ENCODE measurements around the gene TNS3.

The TNS3 gene

GRCh38 chr7:47538846-47539311, 43.0 kb downstream of the TNS3 start:
- H3K9me3 Mint-ChIP-seq: no peaks in the 10 kb centered on the region

DNA sequence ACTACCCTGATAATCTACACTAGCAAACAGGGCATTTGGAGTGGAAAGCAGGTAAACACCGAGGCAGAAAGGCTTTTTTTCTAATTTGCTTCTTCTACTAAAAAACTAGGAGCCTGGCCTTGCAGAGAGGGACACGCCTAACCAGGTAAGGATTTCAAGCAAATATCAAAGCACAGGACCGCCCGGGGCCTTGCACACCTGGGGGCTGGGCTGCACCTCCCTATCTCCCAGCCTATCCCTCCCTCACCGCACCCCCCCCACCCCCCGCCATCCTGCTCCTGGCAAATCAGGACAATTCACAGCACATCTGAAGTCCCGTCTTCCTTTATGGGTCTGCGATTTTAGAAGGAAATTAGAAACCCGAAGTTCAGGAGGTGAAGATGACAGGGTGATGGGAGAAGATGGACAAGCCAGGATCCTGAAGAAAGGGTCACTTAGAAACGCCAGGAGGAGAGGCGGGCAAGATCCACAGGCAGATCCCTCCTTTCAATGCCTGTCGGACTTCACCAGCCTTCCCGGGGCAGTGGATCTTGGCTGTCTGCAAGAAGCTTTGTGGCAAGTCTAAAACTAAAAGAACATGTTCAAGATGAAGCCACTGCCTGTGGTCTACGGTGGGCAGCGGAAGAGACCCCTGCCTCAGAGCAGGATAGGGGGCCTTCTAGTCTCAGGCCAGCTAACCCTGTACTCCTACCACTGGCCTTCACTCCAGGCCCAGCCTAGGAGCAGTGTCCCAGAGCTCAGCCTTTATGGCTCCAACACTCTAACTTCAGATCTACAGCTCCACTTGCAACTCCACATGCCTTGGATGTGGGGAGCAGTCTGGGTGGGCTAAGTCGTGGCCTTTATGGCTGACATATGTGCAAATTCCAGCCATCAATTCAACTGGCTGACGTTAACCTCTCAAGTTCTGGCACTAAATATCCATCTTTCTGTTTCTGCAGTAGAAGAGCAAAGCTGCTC, 43.9 kb downstream of the TNS3 start:
- peaks cover 74% of the 10 kb centered on the region for H3K4me1 Mint-ChIP-seq
- peaks cover 6% of the 10 kb centered on the region for H3K27me3 Mint-ChIP-seq (ENCODE audit: low read depth, poor library complexity)
- no peak for TF ChIP-seq CTCF (IDR thresholded peaks at IDR 0.05)
- no peaks in the 10 kb centered on the region for H3K9me3 Mint-ChIP-seq
- H3K36me3 Mint-ChIP-seq (ENCODE audit: low read depth): no peaks in the 10 kb centered on the region
- H3K27ac Mint-ChIP-seq: peak overlapping the region; percentile 53
- peak overlapping the region; percentile 77 for H3K4me3 Mint-ChIP-seq
- DNase-seq: peak; percentile 25

More at GRCh38 chr7:47538846-47539311, 43.0 kb downstream of the TNS3 start:
- TF ChIP-seq CTCF (IDR thresholded peaks at IDR 0.05): no peak
- no peak for DNase-seq
- H3K27ac Mint-ChIP-seq: peak overlapping the region; percentile 8
- H3K36me3 Mint-ChIP-seq (ENCODE audit: low read depth): no peaks in the 10 kb centered on the region
- peaks cover 6% of the 10 kb centered on the region for H3K27me3 Mint-ChIP-seq (ENCODE audit: low read depth, poor library complexity)
- peak overlapping the region; percentile 68 for H3K4me3 Mint-ChIP-seq
- peaks cover 75% of the 10 kb centered on the region for H3K4me1 Mint-ChIP-seq

DNA sequence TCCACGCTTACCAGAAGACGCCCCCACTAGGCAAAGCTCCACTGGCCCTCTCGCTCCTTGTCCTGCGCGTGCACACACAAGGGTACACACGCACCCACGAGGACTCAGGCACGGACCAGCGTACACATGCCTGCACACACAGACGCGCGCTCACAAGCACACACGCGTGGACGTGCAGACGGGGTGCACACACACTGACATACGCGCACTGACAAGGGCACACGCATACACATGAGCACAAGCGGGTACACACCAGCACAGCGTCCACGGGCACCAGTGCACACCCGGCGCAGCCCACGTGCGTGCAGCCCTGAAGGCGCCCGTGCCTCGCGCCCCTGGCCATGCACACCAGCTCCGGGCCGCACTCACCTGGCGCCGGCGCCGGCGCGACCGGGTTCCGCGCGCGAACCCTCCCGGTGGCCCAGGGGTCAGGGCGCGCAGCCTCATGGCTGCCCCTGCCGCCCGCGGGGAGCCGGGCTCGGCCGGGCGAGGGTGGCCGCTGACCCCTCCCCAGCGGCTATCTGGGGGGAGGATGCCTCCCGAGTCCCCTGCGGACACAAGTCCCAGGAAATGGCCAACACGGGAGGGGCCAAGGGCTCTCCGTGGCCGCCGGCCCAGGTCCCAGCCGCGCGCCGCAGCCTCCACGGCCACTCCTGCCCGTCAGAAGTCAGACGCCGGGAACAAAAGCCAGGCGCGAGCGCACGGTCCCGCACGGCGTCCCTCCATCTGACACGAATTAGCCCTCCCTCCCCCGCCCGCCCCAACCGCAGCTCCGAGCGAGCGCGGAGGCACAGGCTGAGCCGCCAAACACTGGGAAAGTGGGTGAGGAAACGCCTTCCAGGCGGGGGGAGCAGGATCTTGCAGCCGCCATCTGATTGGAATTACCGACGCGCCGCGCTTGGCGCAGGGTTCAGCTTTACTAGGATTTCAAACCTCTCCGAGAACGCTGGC, 45.0 kb downstream of the TNS3 start:
- peak; percentile 60 for DNase-seq
- TF ChIP-seq CTCF (IDR thresholded peaks at IDR 0.05): no peak
- peaks cover 6% of the 10 kb centered on the region for H3K27me3 Mint-ChIP-seq (ENCODE audit: low read depth, poor library complexity)
- H3K4me3 Mint-ChIP-seq: peak overlapping the region; percentile 88
- no peak overlapping the region for H3K27ac Mint-ChIP-seq
- H3K36me3 Mint-ChIP-seq (ENCODE audit: low read depth): peaks cover 7% of the 10 kb centered on the region
- H3K4me1 Mint-ChIP-seq: peaks cover 74% of the 10 kb centered on the region
- H3K9me3 Mint-ChIP-seq: peaks cover 5% of the 10 kb centered on the region

DNA sequence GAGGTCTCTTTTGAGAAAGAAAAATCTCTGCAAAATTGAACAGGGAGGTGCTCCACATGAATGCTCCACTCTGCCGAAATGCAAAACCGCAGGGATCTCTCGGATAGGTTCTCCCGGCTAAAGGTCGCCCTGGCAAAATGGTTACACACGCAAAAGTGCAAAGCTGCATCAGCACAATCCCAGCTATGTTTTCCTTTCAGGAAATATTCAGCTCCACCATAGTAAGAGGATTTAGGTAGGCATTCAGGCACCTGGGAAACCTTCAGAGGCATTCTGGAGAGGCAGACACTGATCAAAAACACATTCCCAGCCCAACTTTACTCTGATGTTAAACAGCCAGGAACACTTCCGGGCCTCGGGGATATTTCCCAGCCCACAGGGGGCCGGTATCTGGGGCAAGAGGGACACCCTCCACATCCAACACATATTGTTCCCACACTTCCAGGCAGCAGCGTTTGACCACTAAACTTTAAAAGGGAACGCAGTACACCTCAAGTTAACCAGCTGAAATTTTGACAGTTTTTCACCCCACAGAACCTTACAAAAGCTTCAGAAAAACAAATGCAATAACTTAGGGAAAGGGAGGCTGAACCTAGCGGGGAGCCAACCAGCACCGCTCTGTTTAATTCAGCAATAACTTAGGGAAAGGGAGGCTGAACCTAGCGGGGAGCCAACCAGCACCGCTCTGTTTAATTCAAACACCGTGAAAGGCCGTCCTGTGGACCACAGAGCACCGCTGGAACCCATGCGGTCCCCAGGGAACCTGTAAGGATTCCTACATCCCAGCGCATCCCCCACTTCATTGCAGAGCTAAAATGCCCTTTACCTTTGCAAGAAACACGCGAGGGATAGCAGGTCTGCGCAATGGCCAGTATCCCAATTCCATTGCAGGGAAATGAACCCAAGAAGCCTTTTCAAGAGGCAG, 45.9 kb downstream of the TNS3 start:
- TF ChIP-seq CTCF (IDR thresholded peaks at IDR 0.05): no peak
- H3K4me1 Mint-ChIP-seq: peaks cover 64% of the 10 kb centered on the region
- H3K27ac Mint-ChIP-seq: peak overlapping the region; percentile 29
- H3K4me3 Mint-ChIP-seq: peak overlapping the region; percentile 88
- H3K36me3 Mint-ChIP-seq (ENCODE audit: low read depth): peaks cover 12% of the 10 kb centered on the region
- DNase-seq: peak; percentile 19
- H3K9me3 Mint-ChIP-seq: peaks cover 10% of the 10 kb centered on the region
- H3K27me3 Mint-ChIP-seq (ENCODE audit: low read depth, poor library complexity): peaks cover 6% of the 10 kb centered on the region

- H3K27me3 Mint-ChIP-seq (ENCODE audit: low read depth, poor library complexity): peaks cover 6% of the 10 kb centered on the region
- peaks cover 16% of the 10 kb centered on the region for H3K9me3 Mint-ChIP-seq
- H3K36me3 Mint-ChIP-seq (ENCODE audit: low read depth): peaks cover 20% of the 10 kb centered on the region
- DNase-seq: no peak
- TF ChIP-seq CTCF (IDR thresholded peaks at IDR 0.05): no peak
- peaks cover 58% of the 10 kb centered on the region for H3K4me1 Mint-ChIP-seq
- peak overlapping the region; percentile 88 for H3K4me3 Mint-ChIP-seq
- H3K27ac Mint-ChIP-seq: no peak overlapping the region
Measured at GRCh38 chr7:47535035-47535703, 46.7 kb downstream of the TNS3 start.

Measured in nephron progenitor cell (in vitro differentiated cells).